H54 (cell line): ENCODE measurements around the gene GAP43.

Experiments
- DNase-seq: peaks from one replicate; pipeline ENCODE4 v3.0.0; 2011; ENCODE audit warnings: low spot score, mixed read lengths; ENCODE audit not compliant: insufficient read length
- FAIRE-seq: peaks from 3 replicates; lab custom pipeline; 2011; peaks lifted over from hg19 to GRCh38; lab: Jason Lieb, UNC
- POLR2A ChIP-seq: IDR thresholded peaks from 2 replicates; pipeline ENCODE4 v1.6.1; 2011; ENCODE audit warnings: low read depth, mild to moderate bottlenecking, low read length

The GAP43 gene

GRCh38 chr3:115758076-115758763, 134.9 kb downstream of the GAP43 start:
- TF ChIP-seq POLR2A, result no peak
- DNase-seq (no peak), FAIRE-seq (no peak)

- FAIRE-seq (no peak), DNase-seq (no peak)
- TF ChIP-seq POLR2A, result no peak
These were observed 137.4 kb downstream of the GAP43 start for GRCh38 chr3:115760716-115761115.

GRCh38 chr3:115761927-115762305, 138.6 kb downstream of the GAP43 start:
- FAIRE-seq (no peak), DNase-seq (no peak)
- TF ChIP-seq POLR2A, result no peak

GRCh38 chr3:115766587-115767482, 143.5 kb downstream of the GAP43 start:
- TF ChIP-seq POLR2A, result no peak
- peak; percentile 75 for FAIRE-seq
- no peak for DNase-seq

- no peak for FAIRE-seq
- no peak for TF ChIP-seq POLR2A
- no peak for DNase-seq
These were observed 145.4 kb downstream of the GAP43 start for GRCh38 chr3:115768661-115769060.
